Amygdala (tissue), 56 donors: Measurements from ENCODE around the gene COX10.
"Not testable (repeated sequence)": the region's sequence is repeated elsewhere in the genome, so short reads cannot be mapped to it uniquely, and the experiment has no call there.

Experiments used
- DNase-seq, 56 donors: peaks; one replicate each; lab custom pipeline; 2025; lab: John Stamatoyannopoulos, UW

Gene COX10

DNA sequence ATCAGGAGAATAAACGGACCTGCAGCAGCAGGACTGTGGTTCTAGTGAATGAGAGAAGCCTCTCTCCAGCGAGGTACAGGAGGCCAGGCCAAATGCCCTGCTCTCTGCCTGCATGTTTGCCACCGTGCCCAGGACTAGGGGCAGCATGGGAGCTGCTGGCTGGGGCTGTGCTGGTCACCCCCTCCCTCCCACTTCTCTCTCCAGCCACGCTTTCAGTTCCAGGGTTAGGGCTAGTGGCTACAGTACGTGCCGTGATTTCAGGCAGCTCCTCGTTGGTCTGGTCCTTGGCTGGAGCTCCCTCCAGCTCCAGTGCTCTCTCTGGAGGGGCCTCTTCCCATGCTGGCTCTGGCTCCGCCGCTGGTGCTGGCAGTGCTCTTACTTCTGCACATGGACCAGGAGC lies 166.7 kb downstream of the COX10 start:
- DNase-seq, result not testable (repeated sequence)

DNA sequence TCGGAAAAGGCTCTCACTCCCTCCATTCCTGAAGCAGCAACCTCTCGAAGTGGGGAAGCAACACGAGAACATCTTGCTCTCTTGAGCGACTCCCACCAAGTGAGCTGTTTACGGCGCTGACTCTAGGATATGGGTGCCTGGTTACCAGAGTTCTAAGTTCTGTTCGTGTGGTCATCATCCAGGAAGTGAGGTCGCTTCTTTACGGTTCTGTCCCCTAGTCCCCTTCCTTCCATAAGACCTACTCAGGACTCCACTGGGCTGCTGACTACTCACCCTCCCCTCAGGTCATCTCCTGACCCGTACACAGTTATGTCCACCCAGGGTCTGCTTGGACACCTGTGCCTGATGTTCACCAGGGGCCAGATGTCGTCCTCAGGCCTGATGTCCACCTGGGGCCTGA lies 167.5 kb downstream of the COX10 start, which contains the start of gene CDRT15:
CDRT15 (minus strand) TSS at position 101 of the 400 bp plus-strand sequence; CDS start at position 72, 29 bp downstream.
- DNase-seq, result not testable (repeated sequence)

DNA sequence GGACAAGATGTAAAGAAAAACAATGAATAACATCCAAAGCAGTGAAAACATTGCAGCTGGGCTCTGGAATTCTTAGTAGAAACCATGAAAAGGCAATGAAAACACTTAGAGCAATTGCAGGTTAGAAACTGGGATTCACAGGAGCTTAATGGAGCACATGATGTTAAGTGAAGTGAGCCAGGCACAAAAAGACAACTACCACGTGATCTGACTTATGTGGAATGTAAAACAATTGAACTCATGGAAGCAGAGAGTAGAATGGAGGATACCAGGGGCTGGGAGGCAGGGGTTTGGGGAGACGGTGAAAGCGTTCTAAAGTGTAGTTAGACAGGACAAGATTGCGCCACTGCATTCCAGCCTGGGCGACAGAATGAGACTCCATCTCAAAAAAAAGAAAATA lies 170.0 kb downstream of the COX10 start:
- DNase-seq, result not testable (repeated sequence)

DNA sequence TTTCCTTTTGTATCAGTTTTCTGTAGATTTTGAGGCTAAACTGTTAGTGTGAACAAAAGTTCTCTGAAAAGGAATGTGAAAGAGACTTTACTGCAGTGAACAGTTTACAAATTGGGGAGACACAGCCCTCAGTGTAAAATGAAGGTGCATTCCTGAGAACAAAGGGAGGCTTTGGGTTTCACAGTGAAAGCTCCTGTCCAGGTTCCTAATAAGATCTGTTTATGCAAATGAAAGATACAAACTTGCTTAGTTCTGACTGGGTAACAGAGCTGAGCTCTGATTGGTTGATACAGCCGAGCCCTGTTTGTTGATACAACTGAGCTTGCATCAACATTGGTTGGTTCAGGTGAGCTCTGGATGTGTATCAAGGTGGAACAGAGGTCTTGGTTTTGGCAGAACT lies 175.7 kb downstream of the COX10 start:
- DNase-seq, result no peak

DNA sequence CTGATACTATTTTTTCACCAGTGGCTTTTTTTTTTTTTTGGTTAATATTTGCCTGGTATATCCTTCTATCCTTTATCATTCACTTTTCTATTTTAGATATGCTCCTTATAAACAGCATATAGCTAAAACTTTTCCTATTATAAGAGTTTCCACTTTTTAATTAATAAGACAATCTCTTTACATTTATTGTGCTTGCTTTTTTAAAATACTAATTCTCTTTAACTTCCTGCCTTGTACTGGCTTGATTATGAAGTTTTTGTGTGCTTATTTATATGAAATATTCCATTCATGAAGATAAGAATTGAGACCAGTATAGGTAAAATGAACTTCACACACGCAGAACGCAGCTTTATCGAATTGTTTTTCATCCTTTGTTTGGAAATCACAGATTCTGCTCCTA lies 176.3 kb downstream of the COX10 start:
- no peak for DNase-seq
